Measurements from ENCODE around the gene PLPPR1.

DNA sequence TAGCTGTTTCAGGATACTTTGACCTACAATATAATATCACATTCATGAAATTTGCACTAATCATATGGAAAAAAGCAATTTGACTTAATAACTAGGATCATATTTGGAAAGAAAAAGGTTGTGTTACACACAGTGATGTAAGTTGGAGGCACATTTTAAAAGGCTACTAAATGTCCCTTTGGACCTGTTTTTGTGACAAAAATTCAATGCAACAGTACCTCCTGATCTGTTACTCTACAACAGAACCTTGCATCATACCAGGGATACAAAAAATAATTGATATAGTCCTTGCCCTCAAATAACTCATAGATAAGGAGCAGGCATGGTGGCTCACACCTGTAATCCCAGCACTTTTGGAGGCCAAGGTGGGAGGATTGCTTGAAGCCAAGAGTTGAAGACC, 289.2 kb downstream of the PLPPR1 start:
- TF ChIP-seq, protein P1, sequence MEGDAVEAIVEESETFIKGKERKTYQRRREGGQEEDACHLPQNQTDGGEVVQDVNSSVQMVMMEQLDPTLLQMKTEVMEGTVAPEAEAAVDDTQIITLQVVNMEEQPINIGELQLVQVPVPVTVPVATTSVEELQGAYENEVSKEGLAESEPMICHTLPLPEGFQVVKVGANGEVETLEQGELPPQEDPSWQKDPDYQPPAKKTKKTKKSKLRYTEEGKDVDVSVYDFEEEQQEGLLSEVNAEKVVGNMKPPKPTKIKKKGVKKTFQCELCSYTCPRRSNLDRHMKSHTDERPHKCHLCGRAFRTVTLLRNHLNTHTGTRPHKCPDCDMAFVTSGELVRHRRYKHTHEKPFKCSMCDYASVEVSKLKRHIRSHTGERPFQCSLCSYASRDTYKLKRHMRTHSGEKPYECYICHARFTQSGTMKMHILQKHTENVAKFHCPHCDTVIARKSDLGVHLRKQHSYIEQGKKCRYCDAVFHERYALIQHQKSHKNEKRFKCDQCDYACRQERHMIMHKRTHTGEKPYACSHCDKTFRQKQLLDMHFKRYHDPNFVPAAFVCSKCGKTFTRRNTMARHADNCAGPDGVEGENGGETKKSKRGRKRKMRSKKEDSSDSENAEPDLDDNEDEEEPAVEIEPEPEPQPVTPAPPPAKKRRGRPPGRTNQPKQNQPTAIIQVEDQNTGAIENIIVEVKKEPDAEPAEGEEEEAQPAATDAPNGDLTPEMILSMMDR (IDR thresholded peaks at IDR 0.05), result no peak
- TF ChIP-seq POLR2A (IDR thresholded peaks at IDR 0.05), result no peak
